IPS DF 6.9 (cell line): Measurements from ENCODE around the gene FGF21.
"Not testable (repeated sequence)": the region's sequence is repeated elsewhere in the genome, so short reads cannot be mapped to it uniquely, and the experiment has no call there.

Source experiments
- DNase-seq: peaks from one replicate; pipeline ENCODE4 v3.0.0-alpha.2; 2013; ENCODE audit warnings: low read depth, low spot score
- H3K27ac ChIP-seq: one replicate; pipeline ENCODE4 v1.5.1; 2013; ENCODE audit warnings: low read length, control low read depth
- H3K27me3 ChIP-seq: 2 replicates; pipeline ENCODE4 v1.6.1; 2013; ENCODE audit warnings: mild to moderate bottlenecking, low read length; ENCODE audit not compliant: control insufficient read depth, insufficient read depth
- H3K36me3 ChIP-seq: 2 replicates; pipeline ENCODE4 v1.6.1; 2013; ENCODE audit warnings: low read length; ENCODE audit not compliant: control insufficient read depth, insufficient read depth
- H3K4me1 ChIP-seq: 2 replicates; pipeline ENCODE4 v1.6.1; 2013; ENCODE audit warnings: low read length; ENCODE audit not compliant: control insufficient read depth, insufficient read depth
- H3K4me3 ChIP-seq: 2 replicates; pipeline ENCODE4 v1.5.1; 2013; ENCODE audit warnings: mild to moderate bottlenecking, low read length
- H3K9me3 ChIP-seq: 2 replicates; pipeline ENCODE4 v1.6.1; 2013; ENCODE audit warnings: low read length, inconsistent platforms; ENCODE audit not compliant: control insufficient read depth, insufficient read depth
- WGBS: extraction: QIAGEN DNeasy Blood & Tissue Kit; methylation state at CpG from one replicate; pipeline ENCODE4 v1.1.7; 2013; ENCODE audit warnings: mixed read lengths, missing lambda C conversion rate; ENCODE audit not compliant: insufficient read length, insufficient coverage; 5-methylcytosine and 5-hydroxymethylcytosine counted together

Gene FGF21

GRCh38 chr19:48755787-48756186 lies 463 bp downstream of the FGF21 start:
- WGBS, result no CpG with 5 or more reads among the region's 5 CpGs
- no peaks in the 10 kb centered on the region for H3K9me3 ChIP-seq
- DNase-seq, result no peak
- peaks cover 7% of the 10 kb centered on the region; the same call in 1 of the 2 replicates for H3K4me1 ChIP-seq
- H3K27ac ChIP-seq, result no peak overlapping the region
- peaks cover 4% of the 10 kb centered on the region; the same call in 1 of the 2 replicates for H3K36me3 ChIP-seq
- no peaks in the 10 kb centered on the region for H3K27me3 ChIP-seq
- no peak overlapping the region for H3K4me3 ChIP-seq

GRCh38 chr19:48756212-48756611 lies 888 bp downstream of the FGF21 start:
- H3K4me3 ChIP-seq, result no peak overlapping the region
- no peaks in the 10 kb centered on the region for H3K36me3 ChIP-seq
- WGBS, result no CpG with 5 or more reads among the region's 11 CpGs
- DNase-seq, result no peak
- no peaks in the 10 kb centered on the region for H3K27me3 ChIP-seq
- H3K9me3 ChIP-seq, result no peaks in the 10 kb centered on the region
- H3K4me1 ChIP-seq, result peaks cover 7% of the 10 kb centered on the region; the same call in 1 of the 2 replicates
- H3K27ac ChIP-seq, result no peak overlapping the region

- Histone ChIP-seq H3K4me1 (peaks cover 7% of the 10 kb centered on the region; the same call in 1 of the 2 replicates), H3K27ac (no peak overlapping the region)
Measured at GRCh38 chr19:48756686-48757085, 1.4 kb downstream of the FGF21 start.

GRCh38 chr19:48757089-48757675 lies 1.9 kb downstream of the FGF21 start:
- no peak for DNase-seq
- peaks cover 7% of the 10 kb centered on the region; the same call in 1 of the 2 replicates for H3K4me1 ChIP-seq
- no peaks in the 10 kb centered on the region for H3K27me3 ChIP-seq
- no CpG with 5 or more reads among the region's 12 CpGs for WGBS
- H3K9me3 ChIP-seq, result no peaks in the 10 kb centered on the region
- no peaks in the 10 kb centered on the region for H3K36me3 ChIP-seq
- no peak overlapping the region for H3K4me3 ChIP-seq
- H3K27ac ChIP-seq, result no peak overlapping the region

More at GRCh38 chr19:48756686-48757085, 1.4 kb downstream of the FGF21 start:
- H3K36me3 ChIP-seq, result no peaks in the 10 kb centered on the region
- no peaks in the 10 kb centered on the region for H3K27me3 ChIP-seq
- no peaks in the 10 kb centered on the region for H3K9me3 ChIP-seq
- no peak for DNase-seq
- no CpG with 5 or more reads among the region's 9 CpGs for WGBS
- H3K4me3 ChIP-seq, result no peak overlapping the region

- WGBS, result no CpG with 5 or more reads among the region's 14 CpGs
- no peak for DNase-seq
- Histone ChIP-seq H3K27me3 (no peaks in the 10 kb centered on the region), H3K4me1 (peaks cover 7% of the 10 kb centered on the region; the same call in 1 of the 2 replicates), H3K27ac (no peak overlapping the region), H3K4me3 (no peak overlapping the region), H3K36me3 (no peaks in the 10 kb centered on the region), H3K9me3 (no peaks in the 10 kb centered on the region)
Measured at GRCh38 chr19:48757741-48758144, 2.4 kb downstream of the FGF21 start.

GRCh38 chr19:48760504-48761205 lies 5.3 kb downstream of the FGF21 start:
- Histone ChIP-seq H3K9me3 (no peaks in the 10 kb centered on the region), H3K4me3 (no peak overlapping the region), H3K27me3 (no peaks in the 10 kb centered on the region), H3K27ac (no peak overlapping the region), H3K36me3 (no peaks in the 10 kb centered on the region), H3K4me1 (peaks cover 4% of the 10 kb centered on the region; the same call in 1 of the 2 replicates)
- no CpG with 5 or more reads among the region's 16 CpGs for WGBS
- DNase-seq, result no peak

GRCh38 chr19:48765816-48766215 lies 10.5 kb downstream of the FGF21 start:
- not testable (repeated sequence) for H3K27me3 ChIP-seq, DNase-seq
- no CpG with 5 or more reads among the region's 5 CpGs for WGBS

GRCh38 chr19:48768171-48768753 lies 12.9 kb downstream of the FGF21 start:
- DNase-seq, H3K4me3 ChIP-seq, H3K9me3 ChIP-seq, H3K36me3 ChIP-seq, H3K27ac ChIP-seq, H3K4me1 ChIP-seq, H3K27me3 ChIP-seq: not testable (repeated sequence)
- no CpG with 5 or more reads among the region's 6 CpGs for WGBS

More at GRCh38 chr19:48765816-48766215, 10.5 kb downstream of the FGF21 start:
- not testable (repeated sequence) for H3K4me3 ChIP-seq, H3K36me3 ChIP-seq, H3K27ac ChIP-seq, H3K4me1 ChIP-seq, H3K9me3 ChIP-seq

- whole genome bisulfite sequencing, result 100% methylated on average over 1 of the region's 11 CpGs
- no peak for DNase-seq
- no peaks in the 10 kb centered on the region for H3K36me3 ChIP-seq
Measured at GRCh38 chr19:48768994-48769713, 13.8 kb downstream of the FGF21 start.

GRCh38 chr19:48770266-48770665 lies 14.9 kb downstream of the FGF21 start:
- Histone ChIP-seq H3K36me3 (no peaks in the 10 kb centered on the region), H3K4me1 (peaks cover 2% of the 10 kb centered on the region; the same call in 1 of the 2 replicates), H3K27me3 (no peaks in the 10 kb centered on the region), H3K4me3 (no peak overlapping the region), H3K9me3 (no peaks in the 10 kb centered on the region; the same call in 1 of the 2 replicates), H3K27ac (no peak overlapping the region)
- no peak for DNase-seq
- no CpG with 5 or more reads among the region's 7 CpGs for WGBS

More at GRCh38 chr19:48768994-48769713, 13.8 kb downstream of the FGF21 start:
- Histone ChIP-seq H3K4me3 (no peak overlapping the region), H3K9me3 (no peaks in the 10 kb centered on the region; the same call in 1 of the 2 replicates), H3K4me1 (peaks cover 2% of the 10 kb centered on the region; the same call in 1 of the 2 replicates), H3K27me3 (no peaks in the 10 kb centered on the region), H3K27ac (no peak overlapping the region)
